Activated B cell treated with CpG ODN at 0.5 μM for 24 hours (primary cell): Measurements from ENCODE around the gene SYNJ1. TPM values are rescaled to one million over a fixed set of nuclear protein-coding genes. Genes with fewer than 3 reads are reported as not detected.

Source experiments
- ATAC-seq: fragments of 200-7000 bp; cut with Tn5 transposase; one replicate; pipeline ENCODE4 v1.10.0; 2021; ENCODE audit warnings: low read depth, mild to moderate bottlenecking, moderate library complexity
- CTCF ChIA-PET: fragments of 350-600 bp; sonication (Branson Sonifier 250); formaldehyde crosslinking; loops from one replicate; lab custom pipeline; 2021; ENCODE audit warnings: antibody characterized with exemption; lab: Charles Lee
- POLR2A ChIA-PET: fragments of 350-600 bp; sonication (Branson Sonifier 250); formaldehyde crosslinking; loops from one replicate; lab custom pipeline; 2021; ENCODE audit warnings: antibody characterized with exemption; lab: Charles Lee
- DNase-seq: peaks from one replicate; pipeline ENCODE4 v3.0.0; 2022
- H3K27ac Mint-ChIP-seq: one replicate; pipeline ENCODE4 v1.8.0; 2020; ENCODE audit warnings: mixed read lengths
- H3K27me3 Mint-ChIP-seq: one replicate; pipeline ENCODE4 v1.8.0; 2021; ENCODE audit warnings: mixed read lengths
- H3K36me3 Mint-ChIP-seq: one replicate; pipeline ENCODE4 v1.8.0; 2021; ENCODE audit warnings: low read depth, mixed read lengths
- H3K4me1 Mint-ChIP-seq: one replicate; pipeline ENCODE4 v1.8.0; 2021; ENCODE audit warnings: mixed read lengths
- H3K4me3 Mint-ChIP-seq: one replicate; pipeline ENCODE4 v1.8.0; 2020; ENCODE audit warnings: mild to moderate bottlenecking, mixed read lengths
- H3K9me3 Mint-ChIP-seq: one replicate; pipeline ENCODE4 v1.8.0; 2020; ENCODE audit warnings: mixed read lengths
- CTCF ChIP-seq: fragments of 200-600 bp; IDR thresholded peaks from one replicate; pipeline ENCODE4 v1.8.0; 2022; ENCODE audit warnings: antibody characterized with exemption, mild to moderate bottlenecking
- intact Hi-C: fragments of 100-400 bp; cut with micrococcal nuclease; formaldehyde crosslinking; loops from one replicate; pipeline ENCODE4 v1.15.1; 2024
- total RNA-seq: library from RNA; stranded (reverse); gene quantifications from 2 replicates; pipeline ENCODE4 v1.2.3, GENCODE V29; 2022

The SYNJ1 gene
- total RNA-seq, 1 donor from 2014 or later = 5.2 TPM

DNA sequence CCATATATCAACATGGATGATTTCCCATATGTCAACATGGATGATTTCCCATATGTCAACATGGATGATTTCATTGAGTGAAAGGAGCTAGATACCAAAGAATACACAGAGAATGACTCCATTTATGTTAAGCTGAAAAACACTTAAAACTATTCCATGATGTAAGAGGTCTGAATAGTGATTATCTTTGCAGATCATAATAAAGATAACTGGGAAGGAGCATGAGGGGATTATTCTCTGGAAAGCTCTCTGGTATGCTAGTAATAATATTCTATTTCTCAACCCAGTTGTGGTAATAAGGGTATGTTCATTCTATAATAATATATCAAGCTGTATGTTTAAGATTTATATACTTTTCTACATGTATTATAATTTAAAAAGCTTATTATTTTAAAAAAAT lies 14.1 kb downstream of the SYNJ1 start:
- ChIA-PET CTCF (no interaction called here), POLR2A (interaction anchor here (1.0 to 3.0 kb wide), 2 partner anchors 14 to 58 kb away, joined by 4 to 22 read pairs; partner anchors contain the start of genes PAXBP1 and SYNJ1)
- ATAC-seq (no peak), DNase-seq (no peak)
- Mint-ChIP-seq H3K36me3 (peaks cover 5% of the 10 kb centered on the region), H3K4me3 (no peak overlapping the region), H3K27ac (no peak overlapping the region), H3K27me3 (peaks cover 41% of the 10 kb centered on the region), H3K4me1 (peaks cover 20% of the 10 kb centered on the region), H3K9me3 (peaks cover 2% of the 10 kb centered on the region)
- intact Hi-C loops = no loop called here
- no peak for TF ChIP-seq CTCF

DNA sequence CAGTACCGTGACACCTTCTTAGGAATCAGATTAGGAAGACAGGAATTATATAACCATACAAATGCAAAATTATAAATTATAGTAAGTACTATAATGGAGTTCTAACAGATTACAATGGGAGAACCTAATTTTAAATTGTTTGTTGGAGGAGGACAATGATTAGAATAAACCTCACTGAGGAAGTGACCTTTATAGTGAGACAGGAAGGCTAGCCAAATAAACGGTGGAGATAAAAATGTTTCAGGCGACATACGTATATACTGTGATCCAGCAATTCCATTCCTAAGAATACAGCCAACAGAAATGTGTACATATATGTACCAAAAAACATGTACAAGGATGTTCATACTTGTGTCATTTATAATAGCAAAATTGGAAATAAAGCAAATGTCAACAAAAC lies 15.2 kb downstream of the SYNJ1 start:
- peaks cover 20% of the 10 kb centered on the region for H3K4me1 Mint-ChIP-seq
- H3K27me3 Mint-ChIP-seq = peaks cover 41% of the 10 kb centered on the region
- H3K9me3 Mint-ChIP-seq = peaks cover 2% of the 10 kb centered on the region
- CTCF ChIA-PET = interaction anchor here (0.6 kb wide), 1 partner anchor 16 kb away, joined by 5 read pairs; no protein-coding TSS in a partner anchor
- no peak for TF ChIP-seq CTCF
- no peak for ATAC-seq
- POLR2A ChIA-PET = interaction anchor here (0.7 to 3.0 kb wide), 4 partner anchors 8 to 612 kb away, joined by 4 to 22 read pairs (median 12); partner anchors contain the start of genes IFNAR1, PAXBP1 and SYNJ1
- H3K4me3 Mint-ChIP-seq = no peak overlapping the region
- peaks cover 5% of the 10 kb centered on the region for H3K36me3 Mint-ChIP-seq
- DNase-seq = no peak
- intact Hi-C loops = loop anchor here (1.0 kb wide), 3 partner anchors 15 to 101 kb away; partner anchors contain the start of gene PAXBP1
- H3K27ac Mint-ChIP-seq = no peak overlapping the region

- POLR2A ChIA-PET = interaction anchor here (0.7 to 3.0 kb wide), 5 partner anchors 9 to 768 kb away, joined by 3 to 22 read pairs (median 7); partner anchors contain the start of genes IFNAR1, PAXBP1, SYNJ1 and TMEM50B
- DNase-seq = peak; percentile 32
- Mint-ChIP-seq H3K9me3 (peaks cover 2% of the 10 kb centered on the region), H3K4me3 (peak overlapping the region; percentile 24), H3K36me3 (peaks cover 5% of the 10 kb centered on the region), H3K27ac (no peak overlapping the region), H3K4me1 (peaks cover 20% of the 10 kb centered on the region), H3K27me3 (peaks cover 42% of the 10 kb centered on the region)
- TF ChIP-seq CTCF = no peak
- intact Hi-C loops = loop anchor here (1.0 kb wide), 3 partner anchors 15 to 101 kb away; partner anchors contain the start of gene PAXBP1
- CTCF ChIA-PET = no interaction called here
- ATAC-seq = peak; percentile 95
Measured at GRCh38 chr21:32712043-32712442, 15.8 kb downstream of the SYNJ1 start.

GRCh38 chr21:32710987-32711386 lies 16.8 kb downstream of the SYNJ1 start:
- intact Hi-C loops = loop anchor here (1.0 kb wide), 1 partner anchor 15 kb away; no protein-coding TSS in a partner anchor
- H3K4me1 Mint-ChIP-seq = peaks cover 20% of the 10 kb centered on the region
- TF ChIP-seq CTCF = no peak
- no peak overlapping the region for H3K4me3 Mint-ChIP-seq
- no peak overlapping the region for H3K27ac Mint-ChIP-seq
- no peaks in the 10 kb centered on the region for H3K9me3 Mint-ChIP-seq
- CTCF ChIA-PET = interaction anchor here (0.6 kb wide), 1 partner anchor 31 kb away, joined by 5 read pairs; no protein-coding TSS in a partner anchor
- H3K36me3 Mint-ChIP-seq = no peaks in the 10 kb centered on the region
- POLR2A ChIA-PET = interaction anchor here (1.8 kb wide), 1 partner anchor 61 kb away, joined by 17 read pairs; the partner anchor contains the start of gene PAXBP1
- no peak for ATAC-seq
- no peak for DNase-seq
- peaks cover 40% of the 10 kb centered on the region for H3K27me3 Mint-ChIP-seq

DNA sequence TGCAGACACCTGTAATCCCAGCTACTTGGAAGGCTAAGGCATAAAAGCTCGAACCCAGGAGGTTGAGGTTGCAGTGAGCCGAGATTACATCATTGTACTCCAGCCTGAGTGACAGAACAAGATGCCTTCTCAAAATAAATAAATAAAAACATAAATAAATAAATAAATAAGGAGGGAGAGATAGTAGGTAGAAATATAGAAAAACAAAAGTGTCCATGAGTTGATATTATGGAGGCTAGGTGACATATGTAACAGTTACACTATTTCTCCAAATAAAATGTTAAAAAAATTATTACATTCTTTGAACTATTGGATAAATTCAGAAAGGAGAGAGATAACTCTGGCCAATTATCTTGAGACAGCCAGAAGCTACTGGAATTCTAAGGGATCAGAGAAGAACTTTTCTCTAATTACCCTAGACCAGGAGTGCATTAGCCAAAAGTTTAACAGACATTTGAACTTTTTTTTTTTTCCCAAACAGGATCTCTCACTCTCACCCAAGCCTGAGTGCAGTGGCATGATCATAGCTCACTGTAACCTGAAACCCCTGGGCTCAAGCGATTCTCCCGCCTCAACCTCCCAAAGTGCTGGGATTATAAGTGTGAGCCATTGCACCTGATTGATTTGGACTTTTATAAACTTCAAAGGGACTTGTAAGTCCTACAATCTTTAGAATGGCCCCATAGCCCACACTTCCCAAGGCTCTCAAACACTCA lies 17.6 kb downstream of the SYNJ1 start:
- no peak for DNase-seq
- H3K9me3 Mint-ChIP-seq = no peaks in the 10 kb centered on the region
- H3K36me3 Mint-ChIP-seq = no peaks in the 10 kb centered on the region
- no peak for ATAC-seq
- H3K27me3 Mint-ChIP-seq = peaks cover 43% of the 10 kb centered on the region
- H3K27ac Mint-ChIP-seq = no peak overlapping the region
- ChIA-PET CTCF (interaction anchor here (0.6 kb wide), 2 partner anchors 30 to 764 kb away, joined by 4 to 5 read pairs; no protein-coding TSS in a partner anchor), POLR2A (interaction anchor here (0.7 kb wide), 1 partner anchor 18 kb away, joined by 12 read pairs; no protein-coding TSS in a partner anchor)
- intact Hi-C loops = no loop called here
- TF ChIP-seq CTCF = no peak
- peaks cover 20% of the 10 kb centered on the region for H3K4me1 Mint-ChIP-seq
- no peak overlapping the region for H3K4me3 Mint-ChIP-seq
